ENCODE results near the gene NR2C1. TPM values are rescaled to one million over a fixed set of nuclear protein-coding genes. Genes with fewer than 3 reads are reported as not detected.

The NR2C1 gene
- total RNA-seq, 1 donor from 2014 or later = 43.4 TPM

- DNase-seq (ENCODE audit: low read depth) = no peak
- no peak overlapping the region for H3K4me3 ChIP-seq (ENCODE audit: low read depth, low read length)
- TF ChIP-seq, protein P1, sequence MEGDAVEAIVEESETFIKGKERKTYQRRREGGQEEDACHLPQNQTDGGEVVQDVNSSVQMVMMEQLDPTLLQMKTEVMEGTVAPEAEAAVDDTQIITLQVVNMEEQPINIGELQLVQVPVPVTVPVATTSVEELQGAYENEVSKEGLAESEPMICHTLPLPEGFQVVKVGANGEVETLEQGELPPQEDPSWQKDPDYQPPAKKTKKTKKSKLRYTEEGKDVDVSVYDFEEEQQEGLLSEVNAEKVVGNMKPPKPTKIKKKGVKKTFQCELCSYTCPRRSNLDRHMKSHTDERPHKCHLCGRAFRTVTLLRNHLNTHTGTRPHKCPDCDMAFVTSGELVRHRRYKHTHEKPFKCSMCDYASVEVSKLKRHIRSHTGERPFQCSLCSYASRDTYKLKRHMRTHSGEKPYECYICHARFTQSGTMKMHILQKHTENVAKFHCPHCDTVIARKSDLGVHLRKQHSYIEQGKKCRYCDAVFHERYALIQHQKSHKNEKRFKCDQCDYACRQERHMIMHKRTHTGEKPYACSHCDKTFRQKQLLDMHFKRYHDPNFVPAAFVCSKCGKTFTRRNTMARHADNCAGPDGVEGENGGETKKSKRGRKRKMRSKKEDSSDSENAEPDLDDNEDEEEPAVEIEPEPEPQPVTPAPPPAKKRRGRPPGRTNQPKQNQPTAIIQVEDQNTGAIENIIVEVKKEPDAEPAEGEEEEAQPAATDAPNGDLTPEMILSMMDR (conservative IDR thresholded peaks at IDR 0.05; ENCODE audit: low read depth, low read length) = no peak
Observed at GRCh38 chr12:95004610-95005009, 68.8 kb downstream of the NR2C1 start.

- TF ChIP-seq, protein P1 (conservative IDR thresholded peaks at IDR 0.05; ENCODE audit: low read depth, low read length) = no peak
- no peak for DNase-seq (ENCODE audit: low read depth)
- H3K4me3 ChIP-seq (ENCODE audit: low read depth, low read length) = peak overlapping the region; percentile 91
Observed at GRCh38 chr12:95003921-95004272, 69.5 kb downstream of the NR2C1 start.

GRCh38 chr12:95003213-95003920 is 70.1 kb downstream of the NR2C1 start, which contains the start of gene NDUFA12:
Gene NDUFA12, minus strand, starts transcription at chr12:95003697. Its CDS starts 17 bp downstream, at chr12:95003680.
- peak; percentile 56 for DNase-seq (ENCODE audit: low read depth)
- TF ChIP-seq, protein P1 (conservative IDR thresholded peaks at IDR 0.05; ENCODE audit: low read depth, low read length) = no peak
- H3K4me3 ChIP-seq (ENCODE audit: low read depth, low read length) = peak within 1 kb of the TSS; percentile 91

DNA sequence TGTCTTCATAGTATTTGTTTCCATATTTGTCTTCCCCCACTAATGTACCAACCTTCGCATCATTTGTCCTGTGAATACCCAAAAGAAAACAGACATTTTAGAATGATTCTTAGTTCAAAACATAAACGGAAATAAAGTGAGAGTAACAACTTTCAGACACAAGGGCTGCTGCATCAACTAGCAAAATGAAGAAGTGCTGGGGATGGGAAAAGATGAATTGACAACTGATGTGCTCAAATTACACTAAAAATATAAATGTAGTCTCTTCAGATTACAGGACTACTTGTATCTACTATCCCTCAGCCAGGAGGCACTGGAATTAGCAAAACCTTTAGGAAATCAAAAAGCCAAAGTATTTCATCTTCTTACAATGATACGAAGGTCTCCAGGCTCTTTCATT is 70.7 kb downstream of the NR2C1 start:
- TF ChIP-seq, protein P1 (conservative IDR thresholded peaks at IDR 0.05; ENCODE audit: low read depth, low read length) = no peak
- DNase-seq (ENCODE audit: low read depth) = no peak
- peak overlapping the region; percentile 91 for H3K4me3 ChIP-seq (ENCODE audit: low read depth, low read length)

GRCh38 chr12:94998326-94998725 is 75.1 kb downstream of the NR2C1 start:
- no peak for DNase-seq (ENCODE audit: low read depth)
- H3K4me3 ChIP-seq (ENCODE audit: low read depth, low read length) = no peak overlapping the region
- TF ChIP-seq, protein P1 (conservative IDR thresholded peaks at IDR 0.05; ENCODE audit: low read depth, low read length) = no peak

DNA sequence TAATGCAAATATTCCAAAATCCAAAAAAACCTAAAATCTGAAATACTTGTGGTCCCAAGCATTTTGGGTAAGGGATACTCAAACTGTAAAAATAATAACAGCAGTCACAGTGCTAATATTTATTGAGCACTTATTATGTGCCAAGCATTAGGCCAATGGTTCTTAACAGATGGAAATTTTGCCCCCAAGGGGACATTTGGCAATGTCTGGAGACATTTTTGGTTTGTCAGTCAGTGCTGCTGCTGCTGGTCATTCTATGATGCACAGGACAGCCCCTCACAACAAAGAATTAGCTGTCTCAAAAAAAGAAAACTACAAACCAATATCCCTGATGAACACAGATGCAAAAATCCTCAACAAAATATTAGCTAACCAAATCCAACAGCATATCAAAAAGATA is 75.7 kb downstream of the NR2C1 start:
- no peak for DNase-seq (ENCODE audit: low read depth)
- H3K4me3 ChIP-seq (ENCODE audit: low read depth, low read length) = no peak overlapping the region
- TF ChIP-seq, protein P1 (conservative IDR thresholded peaks at IDR 0.05; ENCODE audit: low read depth, low read length) = no peak

- no peak overlapping the region for H3K4me3 ChIP-seq (ENCODE audit: low read depth, low read length)
- TF ChIP-seq, protein P1 (conservative IDR thresholded peaks at IDR 0.05; ENCODE audit: low read depth, low read length) = no peak
- DNase-seq (ENCODE audit: low read depth) = no peak
Observed at GRCh38 chr12:94997061-94997460, 76.4 kb downstream of the NR2C1 start.

All from epithelial cell of proximal tubule (primary cell).